ENCODE data around the gene QSOX2. TPM values are rescaled to one million over a fixed set of nuclear protein-coding genes. Genes with fewer than 3 reads are reported as not detected.

QSOX2 gene
- total RNA-seq, 1 experiment from 2014 or later: 20.1 TPM

GRCh38 chr9:136204838-136205706 lies 40.5 kb downstream of the QSOX2 start, which contains the start of gene LHX3:
Gene LHX3, minus strand, starts transcription at chr9:136205128. Its CDS starts 116 bp downstream, at chr9:136205012.
- DNase-seq (ENCODE audit: low read depth): no peak

- no peak for DNase-seq (ENCODE audit: low read depth)
Observed at GRCh38 chr9:136204145-136204805, 41.3 kb downstream of the QSOX2 start.

- no peak for DNase-seq (ENCODE audit: low read depth)
Observed at GRCh38 chr9:136203408-136204144, 42.0 kb downstream of the QSOX2 start.

GRCh38 chr9:136202454-136203407 lies 42.9 kb downstream of the QSOX2 start:
- no peak for DNase-seq (ENCODE audit: low read depth)

- DNase-seq (ENCODE audit: low read depth): no peak
Observed at GRCh38 chr9:136201609-136202453, 43.8 kb downstream of the QSOX2 start.

- no peak for DNase-seq (ENCODE audit: low read depth)
Observed at GRCh38 chr9:136201174-136201573, 44.4 kb downstream of the QSOX2 start.

GRCh38 chr9:136200424-136200823 lies 45.2 kb downstream of the QSOX2 start:
- DNase-seq (ENCODE audit: low read depth): no peak

GRCh38 chr9:136199391-136200288 lies 46.0 kb downstream of the QSOX2 start:
- DNase-seq (ENCODE audit: low read depth): no peak

- DNase-seq (ENCODE audit: low read depth): no peak
Observed at GRCh38 chr9:136198605-136199083, 47.0 kb downstream of the QSOX2 start.

GRCh38 chr9:136197930-136198604 lies 47.5 kb downstream of the QSOX2 start:
- DNase-seq (ENCODE audit: low read depth): no peak

GRCh38 chr9:136197084-136197875 lies 48.3 kb downstream of the QSOX2 start:
- no peak for DNase-seq (ENCODE audit: low read depth)

- peak; percentile 55 for DNase-seq (ENCODE audit: low read depth)
Observed at GRCh38 chr9:136196404-136197083, 49.1 kb downstream of the QSOX2 start.

- DNase-seq (ENCODE audit: low read depth): no peak
Observed at GRCh38 chr9:136194540-136194939, 51.1 kb downstream of the QSOX2 start.

GRCh38 chr9:136193891-136194279 lies 51.7 kb downstream of the QSOX2 start:
- DNase-seq (ENCODE audit: low read depth): no peak

GRCh38 chr9:136193127-136193890 lies 52.3 kb downstream of the QSOX2 start:
- DNase-seq (ENCODE audit: low read depth): no peak

Measured in M059J (cell line).